Karpas-422 (cell line): ENCODE measurements around the gene TMEM145. TPM values are rescaled to one million over a fixed set of nuclear protein-coding genes. Genes with fewer than 3 reads are reported as not detected.

ENCODE experiments used
- DNase-seq: peaks from one replicate; pipeline ENCODE4 v3.0.0-alpha.2; 2015
- H2AFZ ChIP-seq: fragments of 200-600 bp; sonication (generic); 2 replicates; pipeline ENCODE4 v1.6.1; 2014; ENCODE audit warnings: antibody characterized with exemption, low read length, mixed read lengths
- H3K27ac ChIP-seq: fragments of 200-600 bp; sonication (generic); 2 replicates; pipeline ENCODE4 v1.5.1; 2014; ENCODE audit warnings: mild to moderate bottlenecking, low read length, moderate library complexity
- H3K27me3 ChIP-seq: fragments of 200-600 bp; sonication (generic); 2 replicates; pipeline ENCODE4 v1.6.1; 2014; ENCODE audit warnings: low read length, mixed read lengths
- H3K36me3 ChIP-seq: fragments of 200-600 bp; sonication (generic); 2 replicates; pipeline ENCODE4 v1.6.1; 2014; ENCODE audit warnings: low read length, mixed read lengths; ENCODE audit not compliant: insufficient read depth
- H3K4me1 ChIP-seq: fragments of 200-600 bp; sonication (generic); 2 replicates; pipeline ENCODE4 v1.6.1; 2014; ENCODE audit warnings: mild to moderate bottlenecking, low read length, mixed read lengths
- H3K4me2 ChIP-seq: fragments of 200-600 bp; sonication (generic); 2 replicates; pipeline ENCODE4 v1.6.1; 2014; ENCODE audit warnings: low read length, low read depth, mild to moderate bottlenecking; ENCODE audit not compliant: poor library complexity, severe bottlenecking
- H3K4me3 ChIP-seq: fragments of 200-600 bp; sonication (generic); 2 replicates; pipeline ENCODE4 v1.5.1; 2014; ENCODE audit warnings: mild to moderate bottlenecking, antibody characterized with exemption, low read length, mixed read lengths
- H3K79me2 ChIP-seq: fragments of 200-600 bp; sonication (generic); 2 replicates; pipeline ENCODE4 v1.6.1; 2014; ENCODE audit warnings: mild to moderate bottlenecking, low read length, mixed read lengths
- H3K9ac ChIP-seq: fragments of 200-600 bp; sonication (generic); 2 replicates; pipeline ENCODE4 v1.6.0; 2014; ENCODE audit warnings: low read length
- H3K9me2 ChIP-seq: fragments of 200-600 bp; sonication (generic), shearing (Covaris generic); replicated peaks from 2 replicates; pipeline ENCODE4 v1.6.0; 2014; ENCODE audit warnings: mild to moderate bottlenecking, low read length, moderate library complexity; ENCODE audit not compliant: insufficient read depth
- H3K9me3 ChIP-seq: fragments of 300-700, 200-600 bp; sonication (generic); 2 replicates; pipeline ENCODE4 v1.6.1; 2014; ENCODE audit warnings: low read length, mixed read lengths
- H4K20me1 ChIP-seq: fragments of 200-600 bp; sonication (generic); 2 replicates; pipeline ENCODE4 v1.6.1; 2014; ENCODE audit warnings: mild to moderate bottlenecking, antibody characterized with exemption, low read length, low read depth; ENCODE audit not compliant: insufficient read depth
- total RNA-seq: library from RNA; depleted of rRNA; stranded (reverse); fragments of >200 nt; shearing (Covaris generic); gene quantifications from 2 replicates; pipeline ENCODE4 v1.2.3, GENCODE V29; 2014; ENCODE audit warnings: low replicate concordance

TMEM145 gene
- total RNA-seq, 1 experiment from 2014 or later = 18.7 TPM

DNA sequence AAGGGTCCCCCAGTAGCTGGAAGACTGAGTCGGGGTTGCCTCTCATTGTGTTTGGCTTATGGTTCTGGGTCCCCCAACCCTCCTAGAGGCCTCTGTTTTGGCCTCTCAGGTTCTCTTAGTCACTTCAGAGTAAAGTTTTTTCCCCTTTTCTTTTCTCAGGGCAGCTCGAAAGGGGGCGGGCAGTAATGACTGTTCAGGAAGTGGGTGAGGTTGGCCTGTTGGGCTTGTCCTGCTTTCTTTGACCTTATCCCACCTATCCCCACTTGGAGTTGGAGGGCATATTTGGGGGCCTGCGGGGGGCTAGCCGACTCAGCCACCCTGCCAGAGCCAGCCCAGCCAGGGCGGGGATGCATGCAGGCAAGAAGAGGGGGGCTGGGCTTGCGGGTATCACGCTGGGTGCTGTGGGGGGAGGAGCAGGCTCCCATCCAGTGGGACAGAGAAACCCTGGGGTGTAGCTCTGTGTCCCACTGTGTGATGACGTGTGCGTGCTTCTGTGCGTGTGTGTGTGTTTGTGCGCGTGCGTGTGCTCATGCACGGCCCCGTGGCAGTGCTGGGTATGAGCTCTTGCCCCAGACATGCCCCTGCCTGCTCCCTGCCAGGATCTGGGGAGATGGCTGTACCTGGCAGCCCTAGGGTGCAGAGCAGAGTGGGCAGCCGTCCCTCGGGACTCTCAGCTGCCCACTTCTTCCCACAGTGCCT, 42.6 kb upstream of the TMEM145 start:
- Histone ChIP-seq H3K4me1 (peaks cover 29% of the 10 kb centered on the region), H3K9ac (peak overlapping the region; percentile 91), H3K36me3 (no peaks in the 10 kb centered on the region), H3K9me3 (no peaks in the 10 kb centered on the region), H3K9me2 (no peaks in the 10 kb centered on the region), H3K27ac (peak overlapping the region; percentile 89), H3K27me3 (no peaks in the 10 kb centered on the region), H3K79me2 (peaks cover 24% of the 10 kb centered on the region), H3K4me3 (peak overlapping the region; percentile 74), H4K20me1 (no peaks in the 10 kb centered on the region), H3K4me2 (peak overlapping the region; percentile 94), H2AFZ (peak overlapping the region; percentile 68; the same call in 1 of the 2 replicates)
- peak; percentile 79 for DNase-seq

DNA sequence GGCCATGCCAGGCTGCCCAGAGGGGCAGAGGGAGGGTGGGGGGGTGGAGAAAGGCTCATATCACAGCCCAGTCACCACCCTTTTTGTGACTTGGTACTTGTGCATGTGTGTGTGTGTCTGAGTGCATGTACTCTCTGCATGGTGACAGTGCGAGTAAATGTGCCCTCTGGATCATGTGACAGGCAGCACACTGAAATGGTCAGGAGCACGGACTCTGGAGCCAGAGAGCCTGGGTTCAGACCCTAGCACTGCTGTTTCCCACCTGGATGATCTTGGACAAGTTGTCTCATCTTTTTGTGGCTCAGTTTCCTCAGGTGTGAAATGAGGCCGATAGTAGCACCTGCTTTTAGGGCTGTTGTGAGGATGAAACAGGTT, 42.1 kb upstream of the TMEM145 start:
- H3K4me1 ChIP-seq = peaks cover 29% of the 10 kb centered on the region
- H3K36me3 ChIP-seq = no peaks in the 10 kb centered on the region
- H3K4me3 ChIP-seq = peak overlapping the region; percentile 74; the same call in 1 of the 2 replicates
- H4K20me1 ChIP-seq = no peaks in the 10 kb centered on the region
- peaks cover 24% of the 10 kb centered on the region for H3K79me2 ChIP-seq
- H3K4me2 ChIP-seq = peak overlapping the region; percentile 94
- H3K9me3 ChIP-seq = no peaks in the 10 kb centered on the region
- H2AFZ ChIP-seq = no peak overlapping the region
- no peaks in the 10 kb centered on the region for H3K27me3 ChIP-seq
- DNase-seq = no peak
- no peaks in the 10 kb centered on the region for H3K9me2 ChIP-seq
- peak overlapping the region; percentile 91 for H3K9ac ChIP-seq
- peak overlapping the region; percentile 89 for H3K27ac ChIP-seq

- H2AFZ ChIP-seq = no peak overlapping the region
- H3K9me3 ChIP-seq = no peaks in the 10 kb centered on the region
- no peaks in the 10 kb centered on the region for H3K9me2 ChIP-seq
- H3K36me3 ChIP-seq = no peaks in the 10 kb centered on the region
- H3K79me2 ChIP-seq = peaks cover 24% of the 10 kb centered on the region
- no peak overlapping the region for H3K4me3 ChIP-seq
- no peak overlapping the region for H3K27ac ChIP-seq
- no peak overlapping the region for H3K4me2 ChIP-seq
- H3K4me1 ChIP-seq = peaks cover 29% of the 10 kb centered on the region
- no peaks in the 10 kb centered on the region for H3K27me3 ChIP-seq
- no peaks in the 10 kb centered on the region for H4K20me1 ChIP-seq
- H3K9ac ChIP-seq = no peak overlapping the region; the same call in 1 of the 2 replicates
- DNase-seq = no peak
These were observed 41.1 kb upstream of the TMEM145 start for GRCh38 chr19:42271861-42272534.

- H3K4me1 ChIP-seq = peaks cover 26% of the 10 kb centered on the region
- H3K9me2 ChIP-seq = no peaks in the 10 kb centered on the region
- H3K27ac ChIP-seq = no peak overlapping the region
- H3K27me3 ChIP-seq = no peaks in the 10 kb centered on the region
- no peak overlapping the region for H2AFZ ChIP-seq
- H3K36me3 ChIP-seq = no peaks in the 10 kb centered on the region
- H3K9me3 ChIP-seq = no peaks in the 10 kb centered on the region
- no peak overlapping the region for H3K9ac ChIP-seq
- no peak for DNase-seq
- no peak overlapping the region for H3K4me2 ChIP-seq
- H3K79me2 ChIP-seq = peaks cover 24% of the 10 kb centered on the region
- H4K20me1 ChIP-seq = no peaks in the 10 kb centered on the region
- no peak overlapping the region for H3K4me3 ChIP-seq
These were observed 40.6 kb upstream of the TMEM145 start for GRCh38 chr19:42272535-42272897.

GRCh38 chr19:42272989-42273406, 40.1 kb upstream of the TMEM145 start:
- H3K9ac ChIP-seq = no peak overlapping the region
- peaks cover 21% of the 10 kb centered on the region for H3K4me1 ChIP-seq
- H3K9me3 ChIP-seq = no peaks in the 10 kb centered on the region
- H3K9me2 ChIP-seq = no peaks in the 10 kb centered on the region
- H3K27ac ChIP-seq = no peak overlapping the region
- peaks cover 24% of the 10 kb centered on the region for H3K79me2 ChIP-seq
- no peak overlapping the region for H2AFZ ChIP-seq
- H3K27me3 ChIP-seq = no peaks in the 10 kb centered on the region
- H3K4me2 ChIP-seq = no peak overlapping the region
- H4K20me1 ChIP-seq = no peaks in the 10 kb centered on the region
- no peak for DNase-seq
- no peak overlapping the region for H3K4me3 ChIP-seq
- no peaks in the 10 kb centered on the region for H3K36me3 ChIP-seq

DNA sequence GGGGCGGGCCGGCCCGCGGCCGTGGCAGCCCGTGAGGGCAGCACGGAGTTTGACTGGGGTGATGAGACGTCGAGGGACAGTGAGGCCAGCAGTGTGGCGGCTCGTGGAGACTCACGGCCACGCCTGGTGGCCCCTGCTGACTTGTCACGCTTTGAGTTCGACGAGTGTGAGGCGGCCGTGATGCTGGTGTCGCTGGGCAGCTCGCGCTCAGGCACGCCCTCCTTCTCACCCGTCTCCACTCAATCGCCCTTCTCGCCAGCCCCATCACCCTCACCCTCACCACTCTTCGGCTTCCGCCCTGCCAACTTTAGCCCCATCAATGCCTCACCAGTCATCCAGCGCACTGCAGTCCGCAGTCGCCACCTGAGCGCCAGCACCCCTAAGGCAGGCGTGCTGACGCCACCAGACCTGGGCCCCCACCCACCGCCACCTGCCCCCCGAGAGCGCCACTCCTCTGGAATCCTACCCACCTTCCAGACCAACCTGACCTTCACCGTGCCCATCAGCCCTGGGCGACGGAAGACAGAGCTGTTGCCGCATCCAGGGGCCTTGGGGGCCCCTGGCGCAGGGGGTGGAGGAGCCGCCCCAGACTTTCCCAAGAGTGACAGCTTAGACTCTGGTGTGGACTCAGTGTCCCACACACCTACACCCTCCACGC, 39.6 kb upstream of the TMEM145 start:
- no peak overlapping the region for H3K4me3 ChIP-seq
- no peak for DNase-seq
- no peak overlapping the region for H3K4me2 ChIP-seq
- no peaks in the 10 kb centered on the region for H3K27me3 ChIP-seq
- H3K9ac ChIP-seq = no peak overlapping the region
- H3K36me3 ChIP-seq = no peaks in the 10 kb centered on the region
- no peaks in the 10 kb centered on the region for H4K20me1 ChIP-seq
- H3K9me3 ChIP-seq = no peaks in the 10 kb centered on the region
- H3K4me1 ChIP-seq = peaks cover 24% of the 10 kb centered on the region
- H3K9me2 ChIP-seq = no peaks in the 10 kb centered on the region
- H3K27ac ChIP-seq = no peak overlapping the region
- no peak overlapping the region for H2AFZ ChIP-seq
- H3K79me2 ChIP-seq = peaks cover 24% of the 10 kb centered on the region

DNA sequence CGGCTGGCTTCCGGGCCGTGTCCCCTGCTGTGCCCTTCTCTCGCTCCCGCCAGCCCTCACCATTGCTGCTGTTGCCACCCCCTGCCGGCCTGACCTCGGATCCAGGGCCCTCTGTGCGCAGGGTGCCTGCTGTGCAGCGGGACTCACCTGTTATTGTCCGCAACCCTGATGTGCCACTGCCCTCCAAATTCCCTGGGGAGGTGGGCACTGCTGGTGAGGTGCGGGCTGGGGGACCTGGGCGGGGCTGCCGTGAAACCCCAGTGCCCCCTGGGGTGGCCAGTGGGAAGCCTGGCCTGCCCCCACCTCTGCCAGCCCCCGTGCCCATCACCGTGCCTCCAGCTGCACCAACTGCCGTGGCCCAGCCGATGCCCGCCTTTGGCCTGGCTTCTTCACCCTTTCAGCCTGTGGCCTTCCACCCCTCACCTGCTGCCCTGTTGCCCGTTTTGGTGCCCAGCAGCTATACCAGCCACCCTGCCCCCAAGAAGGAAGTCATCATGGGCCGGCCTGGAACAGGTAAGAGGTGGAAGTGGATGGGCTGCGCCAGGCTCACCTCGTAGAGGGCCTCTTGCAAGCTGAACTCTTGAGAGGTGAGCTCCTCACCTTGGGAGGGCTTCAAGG, 38.9 kb upstream of the TMEM145 start:
- Histone ChIP-seq H3K27ac (no peak overlapping the region), H4K20me1 (no peaks in the 10 kb centered on the region), H3K9ac (no peak overlapping the region), H3K36me3 (no peaks in the 10 kb centered on the region), H3K4me3 (no peak overlapping the region), H2AFZ (no peak overlapping the region), H3K9me2 (no peaks in the 10 kb centered on the region), H3K27me3 (no peaks in the 10 kb centered on the region), H3K9me3 (no peaks in the 10 kb centered on the region), H3K4me1 (peaks cover 30% of the 10 kb centered on the region), H3K4me2 (no peak overlapping the region), H3K79me2 (peaks cover 24% of the 10 kb centered on the region)
- DNase-seq = no peak

DNA sequence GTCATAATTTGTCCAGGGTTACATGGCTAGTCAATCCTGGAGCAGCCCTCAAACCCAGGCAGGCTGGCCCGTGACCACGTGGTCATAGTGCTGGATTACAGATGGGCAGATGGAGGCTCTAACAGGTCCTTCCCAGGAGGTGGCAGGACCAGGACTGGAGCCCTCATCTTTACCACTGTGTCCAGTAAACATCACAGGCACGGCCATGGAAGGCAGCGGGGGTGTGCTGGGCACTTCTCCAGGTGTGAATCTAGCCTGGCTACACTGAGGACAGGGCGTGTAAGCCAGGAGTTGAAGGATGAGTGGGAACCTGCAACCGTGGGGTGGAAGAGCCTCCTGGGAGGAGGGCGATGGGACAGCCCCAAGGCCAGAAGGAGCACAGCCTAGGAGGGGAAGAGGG, 38.0 kb upstream of the TMEM145 start:
- no peak overlapping the region for H3K4me2 ChIP-seq
- no peak for DNase-seq
- peaks cover 18% of the 10 kb centered on the region for H3K79me2 ChIP-seq

More for the DNA sequence above, 38.0 kb upstream of the TMEM145 start:
- H3K9ac ChIP-seq = 0 out of 2 replicates have a peak overlapping the region, but pooled peaks have one; percentile 22
- H3K4me1 ChIP-seq = peaks cover 30% of the 10 kb centered on the region
- no peaks in the 10 kb centered on the region for H3K9me2 ChIP-seq
- H3K9me3 ChIP-seq = no peaks in the 10 kb centered on the region
- H3K27me3 ChIP-seq = no peaks in the 10 kb centered on the region
- H3K36me3 ChIP-seq = no peaks in the 10 kb centered on the region
- H4K20me1 ChIP-seq = no peaks in the 10 kb centered on the region
- no peak overlapping the region for H3K4me3 ChIP-seq
- H2AFZ ChIP-seq = no peak overlapping the region
- H3K27ac ChIP-seq = no peak overlapping the region
